Nephron (organoid): ENCODE results near the gene SOX9.

Experiments used
- H3K27ac Mint-ChIP-seq, 3 experiments: 2 replicates each; pipeline ENCODE4 v1.8.0; 2020; ENCODE audit warnings: mixed read lengths in 3 of 3, mild to moderate bottlenecking in 2 of 3, moderate library complexity in 1 of 3
- H3K27me3 Mint-ChIP-seq: 2 replicates; pipeline ENCODE4 v1.8.0; 2021; ENCODE audit warnings: low read depth, mild to moderate bottlenecking, moderate library complexity, mixed read lengths
- H3K36me3 Mint-ChIP-seq: 2 replicates; pipeline ENCODE4 v1.8.0; 2020; ENCODE audit warnings: low read depth, mixed read lengths
- H3K4me1 Mint-ChIP-seq: 2 replicates; pipeline ENCODE4 v1.8.0; 2020; ENCODE audit warnings: mixed read lengths
- H3K4me3 Mint-ChIP-seq, 3 experiments: 2 replicates each; pipeline ENCODE4 v1.8.0; 2020; ENCODE audit warnings: mild to moderate bottlenecking in 3 of 3, mixed read lengths in 3 of 3, moderate library complexity in 2 of 3
- H3K9me3 Mint-ChIP-seq: 2 replicates; pipeline ENCODE4 v1.8.0; 2020; ENCODE audit warnings: mixed read lengths
- TF ChIP-seq, protein P1 (sequence below), 3 experiments: fragments of 200-600 bp; sonication (generic); IDR thresholded peaks; one replicate each; pipeline ENCODE4 v1.5.0; 2021; ENCODE audit warnings: antibody characterized with exemption in 3 of 3; ENCODE audit not compliant: unreplicated experiment in 3 of 3

Gene SOX9

DNA sequence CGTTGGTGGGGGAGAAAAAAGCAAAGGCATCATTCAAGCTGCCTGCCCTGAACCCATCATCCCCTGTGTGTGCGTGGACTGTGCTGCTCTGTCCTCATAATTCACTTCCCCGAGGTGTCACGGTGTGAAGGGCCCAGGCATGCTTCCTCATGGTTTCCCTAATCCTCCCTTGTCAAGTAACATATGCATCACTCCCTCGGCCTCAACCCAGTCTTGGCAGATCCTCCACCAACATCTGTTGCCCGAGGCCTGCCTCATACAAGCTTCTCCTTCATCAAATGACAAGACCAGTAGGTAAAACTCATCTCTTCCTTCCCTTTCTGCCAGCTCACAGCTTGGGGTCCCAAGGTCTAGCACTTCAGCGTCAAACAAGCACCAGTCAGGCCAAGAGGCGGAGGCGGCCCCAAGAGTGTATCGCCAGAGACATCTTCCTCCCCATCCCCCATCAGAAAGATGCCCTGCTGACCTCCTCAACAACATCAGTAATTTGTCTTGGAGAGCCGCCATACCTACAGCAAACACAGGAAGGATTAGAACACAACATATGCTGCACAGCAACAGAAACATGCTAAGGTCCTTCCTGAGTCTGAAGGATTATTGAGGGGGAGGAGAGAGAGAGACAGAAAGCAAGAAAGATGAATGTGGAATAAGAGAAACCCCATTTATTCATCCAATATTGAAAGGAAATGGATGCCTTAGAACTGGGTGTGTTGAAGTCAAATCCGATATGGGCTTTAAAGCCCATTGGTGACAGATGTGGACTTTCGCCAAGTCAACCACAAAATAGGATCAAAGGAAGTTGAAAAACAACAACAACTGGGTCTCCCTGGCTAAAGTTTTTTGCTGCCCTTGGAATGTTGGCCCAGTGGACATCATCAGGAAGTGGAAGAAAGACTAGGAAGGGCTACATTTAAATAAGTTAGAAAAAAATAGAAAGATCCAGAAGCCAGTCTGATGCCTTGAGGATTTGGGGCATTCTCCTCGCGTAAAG, 38.4 kb downstream of the SOX9 start:
- H3K36me3 Mint-ChIP-seq = no peaks in the 10 kb centered on the region
- peak overlapping the region in 1 of 3 experiments; percentile 1 for H3K4me3 Mint-ChIP-seq
- peak overlapping the region; percentile 8 to 19 (median 19) for H3K27ac Mint-ChIP-seq
- H3K4me1 Mint-ChIP-seq = peaks cover 24% of the 10 kb centered on the region
- TF ChIP-seq, protein P1, sequence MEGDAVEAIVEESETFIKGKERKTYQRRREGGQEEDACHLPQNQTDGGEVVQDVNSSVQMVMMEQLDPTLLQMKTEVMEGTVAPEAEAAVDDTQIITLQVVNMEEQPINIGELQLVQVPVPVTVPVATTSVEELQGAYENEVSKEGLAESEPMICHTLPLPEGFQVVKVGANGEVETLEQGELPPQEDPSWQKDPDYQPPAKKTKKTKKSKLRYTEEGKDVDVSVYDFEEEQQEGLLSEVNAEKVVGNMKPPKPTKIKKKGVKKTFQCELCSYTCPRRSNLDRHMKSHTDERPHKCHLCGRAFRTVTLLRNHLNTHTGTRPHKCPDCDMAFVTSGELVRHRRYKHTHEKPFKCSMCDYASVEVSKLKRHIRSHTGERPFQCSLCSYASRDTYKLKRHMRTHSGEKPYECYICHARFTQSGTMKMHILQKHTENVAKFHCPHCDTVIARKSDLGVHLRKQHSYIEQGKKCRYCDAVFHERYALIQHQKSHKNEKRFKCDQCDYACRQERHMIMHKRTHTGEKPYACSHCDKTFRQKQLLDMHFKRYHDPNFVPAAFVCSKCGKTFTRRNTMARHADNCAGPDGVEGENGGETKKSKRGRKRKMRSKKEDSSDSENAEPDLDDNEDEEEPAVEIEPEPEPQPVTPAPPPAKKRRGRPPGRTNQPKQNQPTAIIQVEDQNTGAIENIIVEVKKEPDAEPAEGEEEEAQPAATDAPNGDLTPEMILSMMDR (IDR thresholded peaks at IDR 0.05; ENCODE audit: unreplicated experiment in 3 of 3) = no peak
- H3K9me3 Mint-ChIP-seq = no peaks in the 10 kb centered on the region
- peaks cover 24% of the 10 kb centered on the region for H3K27me3 Mint-ChIP-seq

- Mint-ChIP-seq H3K4me3 (no peak overlapping the region), H3K27me3 (peaks cover 35% of the 10 kb centered on the region), H3K36me3 (no peaks in the 10 kb centered on the region), H3K27ac (no peak overlapping the region), H3K4me1 (peaks cover 24% of the 10 kb centered on the region), H3K9me3 (no peaks in the 10 kb centered on the region)
- TF ChIP-seq, protein P1 (IDR thresholded peaks at IDR 0.05; ENCODE audit: unreplicated experiment in 3 of 3) = no peak
Observed at GRCh38 chr17:72162569-72162968, 41.7 kb downstream of the SOX9 start.

DNA sequence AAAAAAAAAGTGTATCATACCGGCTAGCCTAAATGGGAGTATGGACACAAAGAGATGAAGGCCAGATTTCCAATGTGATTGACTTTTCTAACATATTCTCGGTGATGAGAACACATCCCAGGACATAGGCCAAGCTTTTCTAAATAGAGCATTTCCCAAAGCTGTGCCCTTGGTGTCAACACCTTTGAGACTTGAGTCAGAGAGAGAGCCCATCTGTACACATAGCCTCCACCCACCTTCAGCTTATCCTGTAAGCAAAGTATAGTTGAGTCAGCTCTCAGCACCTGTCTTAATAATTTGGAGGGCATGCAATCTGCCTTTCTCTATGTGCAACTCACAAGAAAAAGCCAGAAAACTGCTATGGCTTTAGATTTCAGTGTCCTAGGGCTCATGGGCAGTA, 42.7 kb downstream of the SOX9 start:
- Mint-ChIP-seq H3K9me3 (no peaks in the 10 kb centered on the region), H3K36me3 (no peaks in the 10 kb centered on the region), H3K27me3 (peaks cover 43% of the 10 kb centered on the region), H3K27ac (no peak overlapping the region), H3K4me1 (peaks cover 22% of the 10 kb centered on the region), H3K4me3 (no peak overlapping the region)
- TF ChIP-seq, protein P1 (IDR thresholded peaks at IDR 0.05; ENCODE audit: unreplicated experiment in 3 of 3) = no peak

DNA sequence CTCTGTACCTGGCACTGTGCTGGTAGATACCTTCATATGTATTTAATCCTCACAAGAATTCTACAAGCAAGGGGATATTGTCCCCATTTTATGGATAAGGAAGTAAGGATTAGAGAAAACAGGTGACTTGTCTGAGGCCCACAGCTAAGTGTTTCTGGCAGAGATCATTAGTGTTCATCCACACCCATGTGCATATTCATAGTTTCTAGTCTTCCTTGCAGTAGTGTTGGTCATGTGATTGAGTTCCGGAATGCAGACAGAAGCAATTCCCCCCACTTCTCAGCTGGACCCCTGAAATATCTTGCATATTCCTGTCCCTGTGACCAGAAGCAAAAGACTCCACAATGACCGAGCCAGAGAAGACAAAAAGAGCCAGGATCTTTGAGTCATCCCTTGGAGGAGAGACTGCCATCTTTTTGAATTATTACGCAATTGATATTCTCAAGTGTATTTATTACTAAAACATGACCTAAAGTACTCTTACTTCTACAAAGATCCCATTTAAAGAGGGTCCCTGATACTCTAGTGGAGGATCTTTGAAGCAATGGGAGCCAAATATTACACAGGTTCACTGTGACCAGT, 43.4 kb downstream of the SOX9 start:
- Mint-ChIP-seq H3K27me3 (peaks cover 44% of the 10 kb centered on the region), H3K4me1 (peaks cover 14% of the 10 kb centered on the region), H3K9me3 (no peaks in the 10 kb centered on the region), H3K36me3 (no peaks in the 10 kb centered on the region), H3K27ac (no peak overlapping the region), H3K4me3 (no peak overlapping the region)
- TF ChIP-seq, protein P1 (IDR thresholded peaks at IDR 0.05; ENCODE audit: unreplicated experiment in 3 of 3) = no peak

DNA sequence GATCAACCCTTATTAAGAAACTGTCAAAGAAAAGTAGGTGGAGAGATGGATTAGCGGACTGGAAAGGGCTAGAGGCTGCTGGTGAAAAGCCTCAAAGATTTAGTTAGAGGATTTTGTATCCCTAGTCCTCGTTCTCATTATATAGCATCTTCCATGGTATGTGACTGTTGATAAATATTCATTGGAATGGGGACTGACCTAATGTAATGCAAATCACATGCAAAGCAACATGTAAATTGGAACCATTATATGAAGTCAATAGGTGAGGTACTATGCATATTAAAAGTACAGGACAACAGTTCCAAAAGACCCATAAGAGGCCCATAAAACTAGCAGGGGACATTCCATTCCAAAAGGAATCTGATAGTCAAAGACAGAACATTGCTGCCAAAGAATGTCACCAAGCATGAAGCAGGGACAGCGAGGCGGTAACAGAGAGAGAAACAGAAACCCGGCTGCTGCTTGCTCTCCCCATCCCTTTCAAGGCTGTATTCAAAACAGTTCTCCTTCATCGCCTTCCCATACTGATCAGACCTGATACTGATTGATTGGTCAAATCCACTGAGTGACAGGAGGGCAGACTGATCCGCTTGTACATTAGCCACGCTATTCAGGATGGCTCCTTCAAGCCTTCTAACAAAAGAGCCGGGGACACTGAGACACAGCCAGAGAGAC, 44.5 kb downstream of the SOX9 start:
- H3K4me3 Mint-ChIP-seq = no peak overlapping the region
- no peaks in the 10 kb centered on the region for H3K36me3 Mint-ChIP-seq
- H3K27me3 Mint-ChIP-seq = peaks cover 48% of the 10 kb centered on the region
- peaks cover 6% of the 10 kb centered on the region for H3K4me1 Mint-ChIP-seq
- H3K27ac Mint-ChIP-seq = no peak overlapping the region
- no peaks in the 10 kb centered on the region for H3K9me3 Mint-ChIP-seq
- TF ChIP-seq, protein P1 (IDR thresholded peaks at IDR 0.05; ENCODE audit: unreplicated experiment in 3 of 3) = no peak
